ENCODE results near the gene PRKD2. TPM values are rescaled to one million over a fixed set of nuclear protein-coding genes. Genes with fewer than 3 reads are reported as not detected.

Gene PRKD2
- total RNA-seq, 4 donors from 2014 or later = 15.2 to 33.6 (median 19.7) TPM

DNA sequence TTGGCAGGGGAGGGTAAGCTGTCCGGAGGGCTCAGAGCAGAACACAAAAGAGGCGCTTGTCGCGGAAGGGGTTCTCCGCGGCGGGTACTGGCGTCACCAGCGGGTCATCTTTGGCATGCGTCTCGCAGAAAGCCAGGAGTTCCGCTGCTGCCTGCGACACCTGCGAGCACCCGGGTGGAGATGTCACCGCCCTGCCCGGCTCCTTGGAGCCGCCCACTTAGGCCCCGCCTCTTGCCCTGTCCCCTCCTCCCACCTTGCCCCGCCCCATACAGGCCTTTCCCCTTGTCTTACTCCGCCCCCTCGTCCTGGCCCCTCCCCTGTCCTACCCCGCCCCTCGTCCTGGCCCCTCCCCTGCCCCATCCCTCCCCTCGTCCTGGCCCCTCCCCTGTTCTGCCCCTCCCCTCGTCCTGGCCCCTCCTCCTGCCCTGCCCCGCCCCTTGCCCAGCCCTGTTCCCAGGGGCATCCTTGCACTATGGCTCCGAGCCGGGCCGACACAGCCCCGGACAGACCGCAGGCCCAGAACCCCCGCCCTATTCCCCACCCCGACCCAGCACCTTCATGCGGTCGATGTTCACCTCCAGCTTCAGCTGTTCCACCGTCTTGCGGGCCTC lies 82.8 kb downstream of the PRKD2 start:
- Histone ChIP-seq H3K27ac (peak overlapping the region in 2 of 4 donors; percentile 37 to 59), H3K9me3 (no peaks in the 10 kb centered on the region), H3K36me3 (no peaks in the 10 kb centered on the region), H3K4me1 (peaks cover 0 to 46% (median 17%) of the 10 kb centered on the region in 3 donors), H3K4me3 (peak overlapping the region; percentile 17 to 49), H3K27me3 (no peaks in the 10 kb centered on the region)
- 0% methylated on average over 1 of the region's 38 CpGs; no CpG with 5 or more reads in 1 of the 2 donors for WGBS, 2 donors (ENCODE audit: low coverage in 1 of 2)
- TF ChIP-seq, protein P1, sequence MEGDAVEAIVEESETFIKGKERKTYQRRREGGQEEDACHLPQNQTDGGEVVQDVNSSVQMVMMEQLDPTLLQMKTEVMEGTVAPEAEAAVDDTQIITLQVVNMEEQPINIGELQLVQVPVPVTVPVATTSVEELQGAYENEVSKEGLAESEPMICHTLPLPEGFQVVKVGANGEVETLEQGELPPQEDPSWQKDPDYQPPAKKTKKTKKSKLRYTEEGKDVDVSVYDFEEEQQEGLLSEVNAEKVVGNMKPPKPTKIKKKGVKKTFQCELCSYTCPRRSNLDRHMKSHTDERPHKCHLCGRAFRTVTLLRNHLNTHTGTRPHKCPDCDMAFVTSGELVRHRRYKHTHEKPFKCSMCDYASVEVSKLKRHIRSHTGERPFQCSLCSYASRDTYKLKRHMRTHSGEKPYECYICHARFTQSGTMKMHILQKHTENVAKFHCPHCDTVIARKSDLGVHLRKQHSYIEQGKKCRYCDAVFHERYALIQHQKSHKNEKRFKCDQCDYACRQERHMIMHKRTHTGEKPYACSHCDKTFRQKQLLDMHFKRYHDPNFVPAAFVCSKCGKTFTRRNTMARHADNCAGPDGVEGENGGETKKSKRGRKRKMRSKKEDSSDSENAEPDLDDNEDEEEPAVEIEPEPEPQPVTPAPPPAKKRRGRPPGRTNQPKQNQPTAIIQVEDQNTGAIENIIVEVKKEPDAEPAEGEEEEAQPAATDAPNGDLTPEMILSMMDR (IDR thresholded peaks at IDR 0.05) = no peak
- no peak for TF ChIP-seq POLR2A (IDR thresholded peaks at IDR 0.05)
- TF ChIP-seq EP300 (IDR thresholded peaks at IDR 0.05) = no peak
- TF ChIP-seq POLR2AphosphoS5 (IDR thresholded peaks at IDR 0.05) = no peak
- ATAC-seq = peak; percentile 65

DNA sequence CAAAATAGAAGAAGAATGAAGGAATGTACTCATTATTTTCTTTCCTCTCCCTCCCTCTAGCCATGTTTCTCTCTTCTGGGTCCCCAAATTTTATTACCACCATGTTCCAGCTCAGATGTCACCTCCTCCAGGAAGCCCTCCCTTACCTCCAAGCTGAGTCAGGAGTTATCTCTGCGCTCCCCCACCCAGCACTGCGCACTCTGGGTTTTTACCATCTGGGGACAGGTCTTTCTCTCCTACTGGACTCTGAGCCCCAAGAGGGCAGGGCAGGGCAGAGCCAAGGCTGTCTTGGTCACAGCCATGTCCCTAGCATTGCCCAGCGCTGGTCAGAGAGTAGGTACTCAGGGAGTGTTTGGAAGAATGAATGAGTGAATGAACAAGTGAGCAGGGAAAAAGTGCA lies 83.8 kb downstream of the PRKD2 start:
- H3K27me3 ChIP-seq = no peaks in the 10 kb centered on the region
- no peak overlapping the region for H3K4me3 ChIP-seq
- ATAC-seq = no peak
- H3K36me3 ChIP-seq = no peaks in the 10 kb centered on the region
- 100% methylated on average over 1 of the region's 3 CpGs; no CpG with 5 or more reads in 1 of the 2 donors for WGBS, 2 donors (ENCODE audit: low coverage in 1 of 2)
- no peaks in the 10 kb centered on the region for H3K9me3 ChIP-seq
- TF ChIP-seq, protein P1 (IDR thresholded peaks at IDR 0.05) = no peak
- TF ChIP-seq EP300 (IDR thresholded peaks at IDR 0.05) (no peak), POLR2A (IDR thresholded peaks at IDR 0.05) (no peak), POLR2AphosphoS5 (IDR thresholded peaks at IDR 0.05) (no peak)
- peaks cover 0 to 35% (median 14%) of the 10 kb centered on the region in 3 donors for H3K4me1 ChIP-seq
- no peak overlapping the region for H3K27ac ChIP-seq

DNA sequence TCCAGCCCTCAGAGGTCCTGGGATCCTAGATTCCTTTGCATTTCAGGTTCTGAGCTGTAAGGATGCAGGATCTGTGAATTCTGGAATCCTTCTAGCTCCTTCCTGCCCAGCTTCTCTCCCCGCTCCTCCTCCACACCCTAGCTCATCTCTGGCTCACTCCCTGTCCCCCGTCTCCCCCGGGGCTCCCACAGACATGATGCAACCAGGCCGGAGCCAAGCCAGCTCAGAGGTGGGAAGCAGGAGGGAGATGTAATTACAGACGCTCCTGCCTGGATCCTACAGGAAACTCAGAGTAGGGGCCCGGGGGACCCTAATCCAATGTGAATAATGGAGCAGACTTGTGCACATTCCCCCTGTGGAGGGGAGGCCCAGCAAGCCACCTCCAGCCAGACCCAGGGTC lies 85.4 kb downstream of the PRKD2 start:
- peak; percentile 59 for ATAC-seq
- TF ChIP-seq POLR2A (IDR thresholded peaks at IDR 0.05) = no peak
- no peak for TF ChIP-seq POLR2AphosphoS5 (IDR thresholded peaks at IDR 0.05)
- TF ChIP-seq, protein P1 (IDR thresholded peaks at IDR 0.05) = no peak
- TF ChIP-seq EP300 (IDR thresholded peaks at IDR 0.05) = no peak
- Histone ChIP-seq H3K9me3 (no peaks in the 10 kb centered on the region), H3K4me1 (peaks cover 0 to 34% (median 13%) of the 10 kb centered on the region in 3 donors), H3K4me3 (no peak overlapping the region), H3K27me3 (no peaks in the 10 kb centered on the region), H3K27ac (no peak overlapping the region), H3K36me3 (no peaks in the 10 kb centered on the region)
- 60% methylated on average over 1 of the region's 6 CpGs; no CpG with 5 or more reads in 1 of the 2 donors for WGBS, 2 donors (ENCODE audit: low coverage in 1 of 2)

DNA sequence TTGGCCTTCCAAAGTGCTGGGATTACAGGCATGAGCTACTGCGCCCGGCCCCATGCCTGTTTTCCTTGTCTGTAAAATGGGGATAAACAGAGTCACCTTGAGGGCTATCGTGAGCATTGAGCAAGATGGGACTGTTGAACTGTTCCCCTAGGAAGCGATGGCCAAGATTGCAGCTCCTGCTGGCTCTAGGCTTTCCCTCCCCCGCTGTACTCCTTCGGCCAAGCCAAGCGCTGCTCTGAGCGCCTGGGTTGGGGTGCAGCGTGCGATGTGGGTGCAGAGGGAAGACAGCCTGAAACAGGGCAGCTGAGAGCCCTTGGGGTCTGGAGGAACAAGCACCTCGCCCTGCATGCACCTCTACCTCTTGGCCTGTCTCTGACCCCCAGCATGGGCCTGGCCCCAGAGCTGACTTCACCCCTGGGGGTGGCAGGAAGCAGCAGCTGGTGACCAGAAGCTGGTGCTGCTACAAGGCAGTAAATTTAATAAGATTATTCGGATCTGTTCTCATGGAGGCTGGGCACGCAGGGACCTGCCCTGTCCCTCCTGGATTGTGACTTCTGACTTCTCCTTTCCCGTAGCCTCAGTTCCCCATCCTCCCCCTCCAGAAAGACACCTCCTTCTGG lies 86.2 kb downstream of the PRKD2 start:
- Histone ChIP-seq H3K27ac (no peak overlapping the region), H3K4me1 (peaks cover 0 to 37% (median 18%) of the 10 kb centered on the region in 3 donors)

More for the DNA sequence above, 86.2 kb downstream of the PRKD2 start:
- no peaks in the 10 kb centered on the region for H3K27me3 ChIP-seq
- no peak for ATAC-seq
- no peaks in the 10 kb centered on the region for H3K36me3 ChIP-seq
- no peak overlapping the region for H3K4me3 ChIP-seq
- TF ChIP-seq POLR2A (IDR thresholded peaks at IDR 0.05) (no peak), EP300 (IDR thresholded peaks at IDR 0.05) (no peak), POLR2AphosphoS5 (IDR thresholded peaks at IDR 0.05) (no peak)
- TF ChIP-seq, protein P1 (IDR thresholded peaks at IDR 0.05) = no peak
- 74% methylated on average over 9 of the region's 14 CpGs; no CpG with 5 or more reads in 1 of the 2 donors for WGBS, 2 donors (ENCODE audit: low coverage in 1 of 2)
- no peaks in the 10 kb centered on the region for H3K9me3 ChIP-seq
